ENCODE data around the gene PPP2R1A.

DNA sequence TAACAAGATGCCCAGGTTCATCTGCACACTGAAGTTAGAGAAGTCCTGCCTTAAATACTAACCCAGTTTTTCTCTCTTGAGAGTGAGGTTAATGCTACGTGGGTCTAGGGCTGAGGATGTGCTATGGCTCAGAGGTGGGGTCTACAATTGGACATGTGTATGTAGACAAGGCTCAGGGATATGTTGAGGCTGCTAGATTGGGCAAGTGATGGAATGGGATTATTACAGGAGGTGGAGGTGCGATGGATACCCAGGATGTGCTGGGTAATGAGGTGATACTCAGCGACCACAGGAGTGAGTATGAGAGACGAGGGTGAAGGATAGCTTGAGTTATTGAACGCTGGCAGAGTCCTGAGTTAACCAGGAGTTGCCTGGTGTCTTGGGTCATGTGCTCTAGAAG, 38.1 kb downstream of the PPP2R1A start:
- TF ChIP-seq CTCF (conservative IDR thresholded peaks at IDR 0.05), result no peak
- no peak for TF ChIP-seq EZH2 (IDR thresholded peaks at IDR 0.05; ENCODE audit: low read depth)
